BJ (cell line): ENCODE data around the gene ATP8B3. TPM values are rescaled to one million over a fixed set of nuclear protein-coding genes. Genes with fewer than 3 reads are reported as not detected.

Experiments
- CTCF ChIA-PET: fragments of 350-600 bp; formaldehyde crosslinking; extraction: SDS; loops from one replicate; lab custom pipeline; 2021; ENCODE audit warnings: antibody characterized with exemption, inconsistent platforms; lab: Yijun Ruan, JAX
- POLR2A ChIA-PET: fragments of 300-600 bp; sonication (Branson Sonifier 250); formaldehyde crosslinking; extraction: SDS; loops from one replicate; lab custom pipeline; 2021; ENCODE audit warnings: antibody characterized with exemption; lab: Charles Lee
- DNase-seq: peaks from one replicate; pipeline ENCODE4 v3.0.0-alpha.2; 2011; ENCODE audit warnings: low read depth
- H3K27me3 ChIP-seq: 2 replicates; pipeline ENCODE4 v1.6.0; 2011; ENCODE audit warnings: low read length; ENCODE audit not compliant: control insufficient read depth, insufficient read depth
- H3K36me3 ChIP-seq: 2 replicates; pipeline ENCODE4 v1.5.1; 2011; ENCODE audit warnings: low read length; ENCODE audit not compliant: control insufficient read depth, insufficient read depth
- H3K4me3 ChIP-seq: 2 replicates; pipeline ENCODE4 v1.5.1; 2011; ENCODE audit warnings: low read depth, mild to moderate bottlenecking, control low read depth, low read length
- CTCF ChIP-seq: IDR thresholded peaks from 2 replicates; pipeline ENCODE4 v1.5.1; 2011; ENCODE audit warnings: low read depth, mild to moderate bottlenecking, control low read depth, inconsistent platforms, low read length, moderate library complexity; ENCODE audit not compliant: insufficient read depth
- polyA plus RNA-seq: library from polyadenylated mRNA; depleted of rRNA; stranded (reverse); fragments of >200 nt; gene quantifications from 2 replicates; pipeline ENCODE4 v1.2.3, GENCODE V29; 2011

ATP8B3 gene
- polyA plus RNA-seq, 1 experiment = 4.6 TPM

GRCh38 chr19:1754018-1754635, 57.9 kb downstream of the ATP8B3 start:
- POLR2A ChIA-PET = no interaction called here
- CTCF ChIA-PET = interaction anchor here (0.5 kb wide), 1 partner anchor 67 kb away, joined by 3 read pairs; no protein-coding TSS in a partner anchor
- TF ChIP-seq CTCF = no peak
- H3K27me3 ChIP-seq = peaks cover 61% of the 10 kb centered on the region
- H3K36me3 ChIP-seq = no peaks in the 10 kb centered on the region
- H3K4me3 ChIP-seq = no peak overlapping the region
- no peak for DNase-seq

- POLR2A ChIA-PET = no interaction called here
These were observed 59.0 kb downstream of the ATP8B3 start, which contains the start of gene ONECUT3 for GRCh38 chr19:1752757-1753728. Gene ONECUT3, plus strand, starts transcription at chr19:1753506. Its CDS starts 157 bp downstream, at chr19:1753663.

GRCh38 chr19:1752009-1752756, 59.9 kb downstream of the ATP8B3 start:
- ChIA-PET CTCF (interaction anchor here (0.7 to 1.0 kb wide), 2 partner anchors 16 to 80 kb away, joined by 3 read pairs; no protein-coding TSS in a partner anchor), POLR2A (no interaction called here)
- no peak for DNase-seq
- H3K27me3 ChIP-seq = peaks cover 63% of the 10 kb centered on the region
- H3K36me3 ChIP-seq = no peaks in the 10 kb centered on the region
- no peak overlapping the region for H3K4me3 ChIP-seq
- no peak for TF ChIP-seq CTCF

More at GRCh38 chr19:1752757-1753728, 59.0 kb downstream of the ATP8B3 start, which contains the start of gene ONECUT3:
- Histone ChIP-seq H3K36me3 (no peaks in the 10 kb centered on the region), H3K27me3 (peaks cover 64% of the 10 kb centered on the region), H3K4me3 (no peak within 1 kb of the TSS)
- TF ChIP-seq CTCF = no peak
- CTCF ChIA-PET = interaction anchor here (1.0 kb wide), 1 partner anchor 81 kb away, joined by 3 read pairs; no protein-coding TSS in a partner anchor
- no peak for DNase-seq

GRCh38 chr19:1751367-1752008, 60.6 kb downstream of the ATP8B3 start:
- no peak for TF ChIP-seq CTCF
- Histone ChIP-seq H3K36me3 (no peaks in the 10 kb centered on the region), H3K27me3 (peaks cover 57% of the 10 kb centered on the region), H3K4me3 (no peak overlapping the region)
- ChIA-PET POLR2A (no interaction called here), CTCF (interaction anchor here (0.7 to 1.6 kb wide), 3 partner anchors 12 to 79 kb away, joined by 3 read pairs; no protein-coding TSS in a partner anchor)
- DNase-seq = no peak
